ENCODE results near the gene SLC35F5. TPM values are rescaled to one million over a fixed set of nuclear protein-coding genes. Genes with fewer than 3 reads are reported as not detected.

SLC35F5 gene
- total RNA-seq (2022; extraction: Qiagen RNA extraction): 44.2 to 49.2 TPM (median 45.6 TPM) in 5 replicates

GRCh38 chr2:113756355-113757137 is at the start of gene SLC35F5:
Gene SLC35F5, minus strand, starts transcription at chr2:113756642. Its CDS starts 233 bp downstream, at chr2:113756409.

Other genes with a start within 250 kb of the SLC35F5 start
- 7.8 to 10.0 TPM (median 9.8 TPM) in 5 replicates for gene RABL2A, start 129.4 kb downstream of the SLC35F5 start, total RNA-seq (2022; extraction: Qiagen RNA extraction)
- gene ACTR3, start 133.4 kb upstream of the SLC35F5 start, total RNA-seq (2022; extraction: Qiagen RNA extraction): 205 to 315 TPM (median 232 TPM) in 5 replicates